ENCODE results near the gene CDK5RAP1.
A peak's percentile ranks its signal among the peaks of the same experiment; 100 is the strongest.

CDK5RAP1 gene

DNA sequence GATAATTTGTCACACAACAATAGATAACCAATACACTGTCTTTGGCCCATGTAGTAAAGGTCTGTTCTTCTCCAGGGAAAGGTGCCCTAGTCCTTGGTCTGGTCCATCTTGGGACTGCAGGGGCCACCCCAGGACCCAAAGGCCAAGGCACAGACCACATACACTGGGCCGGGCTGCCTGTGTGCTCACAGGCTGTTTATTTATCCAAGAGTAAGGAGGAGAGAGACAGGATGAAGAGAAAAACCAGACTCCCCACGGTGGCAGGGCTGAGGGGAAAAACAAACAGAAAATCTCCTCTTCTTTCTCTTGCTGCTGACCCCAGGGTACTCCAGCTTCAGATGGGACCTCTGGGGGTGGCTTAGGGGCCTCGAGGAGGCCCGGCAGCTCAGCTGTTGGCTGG is 6.5 kb upstream of the CDK5RAP1 start:
- Histone ChIP-seq H3K79me2 (ENCODE audit: control insufficient read depth, low read length) (peaks cover 2% of the 10 kb centered on the region; the same call in 1 of the 2 replicates), H3K4me3 (ENCODE audit: low read length) (no peak overlapping the region), H3K27ac (ENCODE audit: low read depth, low read length) (no peak overlapping the region), H4K20me1 (ENCODE audit: control insufficient read depth, insufficient read depth, low read depth, low read length) (no peaks in the 10 kb centered on the region), H3K4me1 (ENCODE audit: control insufficient read depth, low read length) (peaks cover 24% of the 10 kb centered on the region), H3K4me2 (ENCODE audit: low read length) (peak overlapping the region; percentile 61; the same call in 1 of the 2 replicates), H3K36me3 (ENCODE audit: control insufficient read depth, low read length) (peaks cover 25% of the 10 kb centered on the region), H3F3A (ENCODE audit: control insufficient read depth, insufficient read depth) (peaks cover 9% of the 10 kb centered on the region; the same call in 1 of the 2 replicates), H3K27me3 (ENCODE audit: control insufficient read depth, low read length) (no peaks in the 10 kb centered on the region), H3K9me3 (ENCODE audit: control insufficient read depth, insufficient read depth, low read length) (no peaks in the 10 kb centered on the region), H3K9me2 (replicated peaks; ENCODE audit: control insufficient read depth, low read length) (no peaks in the 10 kb centered on the region)
- TF ChIP-seq, protein P1, sequence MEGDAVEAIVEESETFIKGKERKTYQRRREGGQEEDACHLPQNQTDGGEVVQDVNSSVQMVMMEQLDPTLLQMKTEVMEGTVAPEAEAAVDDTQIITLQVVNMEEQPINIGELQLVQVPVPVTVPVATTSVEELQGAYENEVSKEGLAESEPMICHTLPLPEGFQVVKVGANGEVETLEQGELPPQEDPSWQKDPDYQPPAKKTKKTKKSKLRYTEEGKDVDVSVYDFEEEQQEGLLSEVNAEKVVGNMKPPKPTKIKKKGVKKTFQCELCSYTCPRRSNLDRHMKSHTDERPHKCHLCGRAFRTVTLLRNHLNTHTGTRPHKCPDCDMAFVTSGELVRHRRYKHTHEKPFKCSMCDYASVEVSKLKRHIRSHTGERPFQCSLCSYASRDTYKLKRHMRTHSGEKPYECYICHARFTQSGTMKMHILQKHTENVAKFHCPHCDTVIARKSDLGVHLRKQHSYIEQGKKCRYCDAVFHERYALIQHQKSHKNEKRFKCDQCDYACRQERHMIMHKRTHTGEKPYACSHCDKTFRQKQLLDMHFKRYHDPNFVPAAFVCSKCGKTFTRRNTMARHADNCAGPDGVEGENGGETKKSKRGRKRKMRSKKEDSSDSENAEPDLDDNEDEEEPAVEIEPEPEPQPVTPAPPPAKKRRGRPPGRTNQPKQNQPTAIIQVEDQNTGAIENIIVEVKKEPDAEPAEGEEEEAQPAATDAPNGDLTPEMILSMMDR (IDR thresholded peaks at IDR 0.05; ENCODE audit: low read depth, low read length, poor library complexity, severe bottlenecking): no peak
- TF ChIP-seq EZH2phosphoT487 (IDR thresholded peaks at IDR 0.05; ENCODE audit: borderline replicate concordance, low read length): no peak

DNA sequence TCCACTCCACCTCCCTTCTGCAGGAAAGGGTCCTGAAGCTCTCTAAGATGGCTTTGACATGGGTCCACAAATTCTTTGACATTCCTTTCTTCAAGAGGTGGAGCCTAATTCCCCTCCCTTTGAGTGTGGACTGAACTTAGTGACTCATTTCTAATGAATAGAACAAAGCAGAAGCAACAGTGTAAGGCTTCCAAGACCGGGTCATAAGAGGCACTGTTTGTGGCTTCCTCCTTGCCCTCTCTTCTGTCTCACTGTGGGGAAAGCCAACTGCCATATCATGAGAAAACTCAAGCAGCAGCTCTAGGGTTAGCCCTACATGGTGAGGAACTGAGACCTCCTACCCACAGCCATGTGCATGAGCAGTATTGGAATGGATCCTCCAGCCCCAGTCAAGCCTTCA is 5.9 kb upstream of the CDK5RAP1 start:
- Histone ChIP-seq H3K9me3 (ENCODE audit: control insufficient read depth, insufficient read depth, low read length) (no peaks in the 10 kb centered on the region), H3K79me2 (ENCODE audit: control insufficient read depth, low read length) (peaks cover 8% of the 10 kb centered on the region), H3K9me2 (replicated peaks; ENCODE audit: control insufficient read depth, low read length) (no peaks in the 10 kb centered on the region), H3K36me3 (ENCODE audit: control insufficient read depth, low read length) (peaks cover 25% of the 10 kb centered on the region), H3K4me1 (ENCODE audit: control insufficient read depth, low read length) (peaks cover 29% of the 10 kb centered on the region), H3K4me3 (ENCODE audit: low read length) (no peak overlapping the region), H3K4me2 (ENCODE audit: low read length) (no peak overlapping the region), H4K20me1 (ENCODE audit: control insufficient read depth, insufficient read depth, low read depth, low read length) (no peaks in the 10 kb centered on the region), H3K27me3 (ENCODE audit: control insufficient read depth, low read length) (no peaks in the 10 kb centered on the region), H3F3A (ENCODE audit: control insufficient read depth, insufficient read depth) (peaks cover 9% of the 10 kb centered on the region; the same call in 1 of the 2 replicates), H3K27ac (ENCODE audit: low read depth, low read length) (no peak overlapping the region)
- TF ChIP-seq, protein P1 (IDR thresholded peaks at IDR 0.05; ENCODE audit: low read depth, low read length, poor library complexity, severe bottlenecking): no peak
- TF ChIP-seq EZH2phosphoT487 (IDR thresholded peaks at IDR 0.05; ENCODE audit: borderline replicate concordance, low read length): no peak

GRCh38 chr20:33404281-33404680 is 3.0 kb upstream of the CDK5RAP1 start:
- H3K27me3 ChIP-seq (ENCODE audit: control insufficient read depth, low read length): no peaks in the 10 kb centered on the region
- H3K79me2 ChIP-seq (ENCODE audit: control insufficient read depth, low read length): peaks cover 37% of the 10 kb centered on the region
- no peak overlapping the region for H3K4me2 ChIP-seq (ENCODE audit: low read length)
- no peaks in the 10 kb centered on the region for H3K9me3 ChIP-seq (ENCODE audit: control insufficient read depth, insufficient read depth, low read length)
- no peak overlapping the region for H3K4me3 ChIP-seq (ENCODE audit: low read length)
- peaks cover 15% of the 10 kb centered on the region; the same call in 1 of the 2 replicates for H4K20me1 ChIP-seq (ENCODE audit: control insufficient read depth, insufficient read depth, low read depth, low read length)
- no peak overlapping the region for H3K27ac ChIP-seq (ENCODE audit: low read depth, low read length)
- TF ChIP-seq, protein P1 (IDR thresholded peaks at IDR 0.05; ENCODE audit: low read depth, low read length, poor library complexity, severe bottlenecking): no peak
- TF ChIP-seq EZH2phosphoT487 (IDR thresholded peaks at IDR 0.05; ENCODE audit: borderline replicate concordance, low read length): no peak
- peaks cover 8% of the 10 kb centered on the region; the same call in 1 of the 2 replicates for H3F3A ChIP-seq (ENCODE audit: control insufficient read depth, insufficient read depth)
- peaks cover 24% of the 10 kb centered on the region for H3K36me3 ChIP-seq (ENCODE audit: control insufficient read depth, low read length)
- H3K9me2 ChIP-seq (replicated peaks; ENCODE audit: control insufficient read depth, low read length): no peaks in the 10 kb centered on the region
- H3K4me1 ChIP-seq (ENCODE audit: control insufficient read depth, low read length): peaks cover 38% of the 10 kb centered on the region
